GM23338 (cell line): ENCODE results near the gene ABCF3. TPM values are rescaled to one million over a fixed set of nuclear protein-coding genes. Genes with fewer than 3 reads are reported as not detected.
"Not testable (repeated sequence)": the region's sequence is repeated elsewhere in the genome, so short reads cannot be mapped to it uniquely, and the experiment has no call there.

ENCODE experiments used
- ATAC-seq: fragments of 200-7000 bp; cut with Tn5 transposase; 3 replicates; pipeline ENCODE4 v1.9.1; 2020
- DNase-seq: peaks from one replicate; pipeline ENCODE4 v3.0.0-alpha.2; 2015; ENCODE audit warnings: low spot score
- H2AFZ ChIP-seq: fragments of 200-600 bp; sonication (generic); 2 replicates; pipeline ENCODE4 v1.8.0; 2016; ENCODE audit warnings: antibody characterized with exemption, mild to moderate bottlenecking, moderate library complexity
- H3F3A ChIP-seq: fragments of 200-600 bp; sonication (generic); replicated peaks from 2 replicates; pipeline ENCODE4 v1.8.0; 2017; ENCODE audit warnings: antibody characterized with exemption, mixed run types, low read depth
- H3K27ac ChIP-seq: fragments of 200-600 bp; sonication (generic); 2 replicates; pipeline ENCODE4 v1.6.1; 2016; ENCODE audit warnings: low read depth
- H3K27me3 ChIP-seq: fragments of 200-600 bp; sonication (generic); 2 replicates; pipeline ENCODE4 v1.8.0; 2016; ENCODE audit warnings: mild to moderate bottlenecking, mixed run types, moderate library complexity; ENCODE audit not compliant: insufficient read depth
- H3K36me3 ChIP-seq: fragments of 200-600 bp; sonication (generic); 2 replicates; pipeline ENCODE4 v1.8.0; 2016; ENCODE audit warnings: mild to moderate bottlenecking; ENCODE audit not compliant: insufficient read depth
- H3K4me1 ChIP-seq: fragments of 200-600 bp; sonication (generic); 2 replicates; pipeline ENCODE4 v1.8.0; 2016; ENCODE audit warnings: mild to moderate bottlenecking, moderate library complexity; ENCODE audit not compliant: insufficient read depth
- H3K4me2 ChIP-seq: fragments of 200-600 bp; sonication (generic); 2 replicates; pipeline ENCODE4 v1.7.1; 2017; ENCODE audit warnings: mixed run types
- H3K4me3 ChIP-seq: fragments of 200-600 bp; sonication (generic); 2 replicates; pipeline ENCODE4 v1.6.1; 2016; ENCODE audit warnings: mixed run types
- H3K79me2 ChIP-seq: fragments of 200-600 bp; sonication (generic); replicated peaks from 2 replicates; pipeline ENCODE4 v1.8.0; 2017; ENCODE audit warnings: mild to moderate bottlenecking; ENCODE audit not compliant: insufficient read depth
- H3K9me2 ChIP-seq: fragments of 200-600 bp; sonication (generic); 2 replicates; pipeline ENCODE4 v1.8.0; 2017; ENCODE audit not compliant: insufficient read depth
- H4K20me1 ChIP-seq: fragments of 200-600 bp; sonication (generic); replicated peaks from 2 replicates; pipeline ENCODE4 v1.8.0; 2017; ENCODE audit warnings: mild to moderate bottlenecking; ENCODE audit not compliant: insufficient read depth
- H3K27ac Mint-ChIP-seq: 2 replicates; pipeline ENCODE4 v1.8.0; 2020; ENCODE audit warnings: inconsistent platforms, mild to moderate bottlenecking, moderate library complexity, mixed read lengths
- H3K27me3 Mint-ChIP-seq: 3 replicates; pipeline ENCODE4 v1.8.0; 2022; ENCODE audit warnings: low read depth, mild to moderate bottlenecking, moderate library complexity, mixed read lengths, inconsistent platforms; ENCODE audit not compliant: insufficient read depth, poor library complexity
- H3K36me3 Mint-ChIP-seq: 3 replicates; pipeline ENCODE4 v1.8.0; 2021; ENCODE audit warnings: low read depth, mild to moderate bottlenecking, inconsistent platforms, moderate library complexity, mixed read lengths
- H3K4me1 Mint-ChIP-seq: 3 replicates; pipeline ENCODE4 v1.8.0; 2020; ENCODE audit warnings: mild to moderate bottlenecking, inconsistent platforms, mixed read lengths
- H3K4me3 Mint-ChIP-seq: 3 replicates; pipeline ENCODE4 v1.8.0; 2021; ENCODE audit warnings: moderate library complexity, mild to moderate bottlenecking, inconsistent platforms, mixed read lengths
- H3K9me3 Mint-ChIP-seq: 3 replicates; pipeline ENCODE4 v1.8.0; 2020; ENCODE audit warnings: moderate library complexity, mild to moderate bottlenecking, inconsistent platforms, mixed read lengths
- CREB1 ChIP-seq: fragments of 250-450 bp; sonication (Bioruptor Pico); IDR thresholded peaks from 2 replicates; pipeline ENCODE4 v1.5.0; 2020; ENCODE audit warnings: low read depth, mild to moderate bottlenecking, moderate library complexity
- CTCF ChIP-seq, 2 experiments: fragments of 200-600 bp in 1 of 2; sonication (generic) in 1 of 2; conservative IDR thresholded peaks; 2 replicates each; pipeline versions ENCODE4 v1.5.1 to v1.6.1; 2016 to 2017; ENCODE audit warnings: antibody characterized with exemption in 2 of 2, low read depth in 2 of 2, mild to moderate bottlenecking in 2 of 2, moderate library complexity in 1 of 2
- ETS1 ChIP-seq: IDR thresholded peaks from 2 replicates; pipeline ENCODE4 v1.6.1; 2016; ENCODE audit warnings: antibody characterized with exemption
- EZH2 ChIP-seq: fragments of 200-600 bp; sonication (generic); IDR thresholded peaks from one replicate; pipeline ENCODE4 v1.8.0; 2017; ENCODE audit warnings: antibody characterized with exemption, mild to moderate bottlenecking, low read depth; ENCODE audit not compliant: unreplicated experiment
- JUNB ChIP-seq: IDR thresholded peaks from one replicate; pipeline ENCODE4 v1.6.1; 2016; ENCODE audit warnings: antibody characterized with exemption; ENCODE audit not compliant: unreplicated experiment
- NANOG ChIP-seq: IDR thresholded peaks from 2 replicates; pipeline ENCODE4 v1.6.1; 2016; ENCODE audit warnings: antibody characterized with exemption, borderline replicate concordance
- POLR2AphosphoS5 ChIP-seq: IDR thresholded peaks from 2 replicates; pipeline ENCODE4 v1.6.1; 2016; ENCODE audit warnings: antibody characterized with exemption, low read depth
- REST ChIP-seq: IDR thresholded peaks from one replicate; pipeline ENCODE4 v1.6.1; 2018; ENCODE audit warnings: antibody characterized with exemption; ENCODE audit not compliant: unreplicated experiment
- ZNF114 ChIP-seq: fragments of 250-450 bp; sonication (Bioruptor Pico); IDR thresholded peaks from 2 replicates; pipeline ENCODE4 v1.5.0; 2020; ENCODE audit warnings: mild to moderate bottlenecking, moderate library complexity
- polyA plus RNA-seq: library from polyadenylated mRNA; unstranded; fragments of >200 nt; fragmentation: Nextera tagmentation; extraction: Ambion mirVana; gene quantifications from 2 replicates; pipeline ENCODE4 v1.2.1, GENCODE V29; 2016
- total RNA-seq: library from RNA; depleted of rRNA; stranded (reverse); fragments of >200 nt; shearing (Covaris generic); gene quantifications from 2 replicates; pipeline ENCODE4 v1.2.3, GENCODE V29; 2014

ABCF3 gene
- total and polyA plus RNA-seq, 2 experiments from 2014 or later = 33.4 to 48.9 TPM

- TF ChIP-seq REST (no peak), JUNB (no peak), POLR2AphosphoS5 (no peak), ZNF114 (CRISPR knock-in tag) (no peak), NANOG (no peak), CTCF (conservative IDR thresholded peaks at IDR 0.05; ENCODE audit: low read depth in 2 of 2) (no peak), ETS1 (no peak)
Measured at GRCh38 chr3:184158404-184158803, 27.6 kb upstream of the ABCF3 start (continued).

- H3F3A ChIP-seq = peaks cover 10% of the 10 kb centered on the region; the same call in 1 of the 2 replicates
- peaks cover 67% of the 10 kb centered on the region for H3K79me2 ChIP-seq
- no peak for TF ChIP-seq CTCF (conservative IDR thresholded peaks at IDR 0.05; ENCODE audit: low read depth in 2 of 2)
- TF ChIP-seq JUNB = no peak
- no peak for TF ChIP-seq CREB1 (CRISPR knock-in tag)
- no peak for TF ChIP-seq EZH2
- TF ChIP-seq REST = no peak
- no peak overlapping the region for H3K27ac ChIP-seq
- no peaks in the 10 kb centered on the region for H3K27me3 ChIP-seq
- H3K4me3 ChIP-seq = no peak overlapping the region
- Mint-ChIP-seq H3K4me1 (peaks cover 8% of the 10 kb centered on the region; the same call in 2 of the 3 replicates), H3K27ac (no peak overlapping the region; the same call in 1 of the 2 replicates), H3K27me3 (peaks cover 14% of the 10 kb centered on the region), H3K9me3 (no peaks in the 10 kb centered on the region), H3K36me3 (peaks cover 29% of the 10 kb centered on the region), H3K4me3 (no peak overlapping the region)
- peaks cover 15% of the 10 kb centered on the region for H4K20me1 ChIP-seq
- no peak overlapping the region for H2AFZ ChIP-seq
- H3K9me2 ChIP-seq = no peaks in the 10 kb centered on the region
- H3K4me2 ChIP-seq = no peak overlapping the region
- peaks cover 5% of the 10 kb centered on the region; the same call in 1 of the 2 replicates for H3K36me3 ChIP-seq
- ATAC-seq (no peak), DNase-seq (no peak)
- peaks cover 15% of the 10 kb centered on the region for H3K4me1 ChIP-seq
Measured at GRCh38 chr3:184160456-184160855, 25.5 kb upstream of the ABCF3 start.

- H3K36me3 ChIP-seq = not testable (repeated sequence)
Measured at GRCh38 chr3:184162571-184163070, 23.4 kb upstream of the ABCF3 start.

More at GRCh38 chr3:184162571-184163070, 23.4 kb upstream of the ABCF3 start:
- not testable (repeated sequence) for H3K27ac ChIP-seq, H3K27ac Mint-ChIP-seq, H3K9me2 ChIP-seq, ATAC-seq, H3K4me1 ChIP-seq, H3K9me3 Mint-ChIP-seq, H4K20me1 ChIP-seq, H2AFZ ChIP-seq, H3K27me3 ChIP-seq, DNase-seq, H3K4me2 ChIP-seq, H3K4me1 Mint-ChIP-seq, H3K4me3 ChIP-seq, H3K4me3 Mint-ChIP-seq, H3F3A ChIP-seq, H3K27me3 Mint-ChIP-seq
- peaks cover 50% of the 10 kb centered on the region for H3K36me3 Mint-ChIP-seq
- peaks cover 48% of the 10 kb centered on the region for H3K79me2 ChIP-seq
